ENCODE results near the gene HAP1. TPM values are rescaled to one million over a fixed set of nuclear protein-coding genes. Genes with fewer than 3 reads are reported as not detected.

HAP1 gene
- polyA plus RNA-seq, 1 of the 3 experiments (the other 2 are of a cell fraction): 0.18 TPM

DNA sequence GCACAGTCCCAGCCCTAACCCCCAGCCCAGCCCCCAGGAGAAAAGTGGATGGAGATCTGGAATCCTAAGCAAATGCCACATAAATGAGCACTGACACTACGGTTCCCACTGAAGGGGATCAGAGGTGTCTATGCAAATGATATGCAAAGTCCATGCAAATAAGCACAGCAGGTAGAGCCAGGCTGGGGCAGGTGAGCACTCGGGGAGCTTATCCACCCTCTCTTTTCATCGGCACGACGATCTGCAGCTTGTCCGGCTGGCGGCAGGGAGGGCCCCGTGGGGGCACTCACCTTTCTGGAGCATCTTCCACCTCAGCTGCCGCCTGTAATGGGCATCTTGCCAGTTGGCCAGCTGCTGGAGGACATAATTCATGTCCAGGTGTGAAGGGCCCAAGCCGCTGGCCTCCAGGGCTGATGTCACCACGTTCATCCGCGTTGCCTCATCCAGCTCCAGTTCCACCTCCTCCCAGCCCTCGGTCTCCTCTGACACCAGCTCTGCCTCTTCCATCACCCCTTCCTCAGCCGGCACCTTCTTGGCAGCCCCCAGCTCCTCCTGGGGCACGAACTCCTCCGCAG, 9.9 kb downstream of the HAP1 start:
- no peaks in the 10 kb centered on the region for H3K9me3 ChIP-seq
- no peaks in the 10 kb centered on the region for H4K20me1 ChIP-seq (ENCODE audit: insufficient read depth)
- H3K9me2 ChIP-seq: no peaks in the 10 kb centered on the region
- CTCF ChIA-PET: interaction anchor here (0.6 to 24.8 kb wide), 6 partner anchors 10 to 79 kb away, joined by 3 to 405 read pairs (median 10); partner anchors contain the start of genes FKBP10, JUP and P3H4
- H3K79me2 ChIP-seq (ENCODE audit: insufficient read depth): no peaks in the 10 kb centered on the region
- H3K9ac ChIP-seq: no peak overlapping the region
- no peak overlapping the region for H3K4me2 ChIP-seq
- POLR2A ChIA-PET: no interaction called here
- WGBS (ENCODE audit: low lambda C conversion rate): 67% methylated on average over 9 of the region's 17 CpGs
- no peaks in the 10 kb centered on the region for H3K4me1 ChIP-seq (ENCODE audit: control insufficient read depth in 1 of 2, insufficient read depth in 2 of 2, low read depth in 1 of 2, low read length in 1 of 2)
- H3K27ac ChIP-seq (ENCODE audit: low read depth in 2 of 2, low read length in 1 of 2): no peak overlapping the region
- TF ChIP-seq MAX (IDR thresholded peaks at IDR 0.05; ENCODE audit: low read depth): no peak
- no peak for TF ChIP-seq MXI1 (IDR thresholded peaks at IDR 0.05; ENCODE audit: low read depth, low read length)
- no peak for TF ChIP-seq RAD21 (IDR thresholded peaks at IDR 0.05; ENCODE audit: low read length)
- no peak for TF ChIP-seq GATA2 (CRISPR knock-in tag; IDR thresholded peaks at IDR 0.05)
- no peak for TF ChIP-seq TAF1 (IDR thresholded peaks at IDR 0.05; ENCODE audit: borderline replicate concordance, low read depth, low read length)
- TF ChIP-seq EZH2phosphoT487 (IDR thresholded peaks at IDR 0.05; ENCODE audit: borderline replicate concordance, low read depth): no peak
- TF ChIP-seq ELF1 (IDR thresholded peaks at IDR 0.05): no peak
- no peak for TF ChIP-seq IRF3 (IDR thresholded peaks at IDR 0.05; ENCODE audit: low read depth, low read length)
- TF ChIP-seq, protein P1, sequence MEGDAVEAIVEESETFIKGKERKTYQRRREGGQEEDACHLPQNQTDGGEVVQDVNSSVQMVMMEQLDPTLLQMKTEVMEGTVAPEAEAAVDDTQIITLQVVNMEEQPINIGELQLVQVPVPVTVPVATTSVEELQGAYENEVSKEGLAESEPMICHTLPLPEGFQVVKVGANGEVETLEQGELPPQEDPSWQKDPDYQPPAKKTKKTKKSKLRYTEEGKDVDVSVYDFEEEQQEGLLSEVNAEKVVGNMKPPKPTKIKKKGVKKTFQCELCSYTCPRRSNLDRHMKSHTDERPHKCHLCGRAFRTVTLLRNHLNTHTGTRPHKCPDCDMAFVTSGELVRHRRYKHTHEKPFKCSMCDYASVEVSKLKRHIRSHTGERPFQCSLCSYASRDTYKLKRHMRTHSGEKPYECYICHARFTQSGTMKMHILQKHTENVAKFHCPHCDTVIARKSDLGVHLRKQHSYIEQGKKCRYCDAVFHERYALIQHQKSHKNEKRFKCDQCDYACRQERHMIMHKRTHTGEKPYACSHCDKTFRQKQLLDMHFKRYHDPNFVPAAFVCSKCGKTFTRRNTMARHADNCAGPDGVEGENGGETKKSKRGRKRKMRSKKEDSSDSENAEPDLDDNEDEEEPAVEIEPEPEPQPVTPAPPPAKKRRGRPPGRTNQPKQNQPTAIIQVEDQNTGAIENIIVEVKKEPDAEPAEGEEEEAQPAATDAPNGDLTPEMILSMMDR (IDR thresholded peaks at IDR 0.05): no peak
- no peak for TF ChIP-seq EP300 (IDR thresholded peaks at IDR 0.05; ENCODE audit: borderline replicate concordance in 1 of 2, low read depth in 1 of 2, low read length in 1 of 2)
- TF ChIP-seq SIN3A (IDR thresholded peaks at IDR 0.05; ENCODE audit: borderline replicate concordance, low read depth, low read length): no peak
- TF ChIP-seq GABPA (IDR thresholded peaks at IDR 0.05; ENCODE audit: low read depth): no peak
- no peak for DNase-seq
- H3K27me3 ChIP-seq (ENCODE audit: insufficient read depth): no peaks in the 10 kb centered on the region
- H3K36me3 ChIP-seq (replicated peaks in 1 of 2; ENCODE audit: control insufficient read depth in 1 of 2, insufficient read depth in 2 of 2, low read length in 1 of 2): no peaks in the 10 kb centered on the region
- H2AFZ ChIP-seq (ENCODE audit: low read depth): no peak overlapping the region
- no peaks in the 10 kb centered on the region for H3F3A ChIP-seq (replicated peaks; ENCODE audit: insufficient read depth)
- H3K4me3 ChIP-seq (ENCODE audit: low read depth in 2 of 2, low read length in 1 of 2): no peak overlapping the region

GRCh38 chr17:41723801-41724475, 10.5 kb downstream of the HAP1 start:
- Histone ChIP-seq H3K4me1 (ENCODE audit: control insufficient read depth in 1 of 2, insufficient read depth in 2 of 2, low read depth in 1 of 2, low read length in 1 of 2) (no peaks in the 10 kb centered on the region), H3F3A (replicated peaks; ENCODE audit: insufficient read depth) (no peaks in the 10 kb centered on the region), H3K27ac (ENCODE audit: low read depth in 2 of 2, low read length in 1 of 2) (no peak overlapping the region), H4K20me1 (ENCODE audit: insufficient read depth) (no peaks in the 10 kb centered on the region), H3K9me3 (no peaks in the 10 kb centered on the region), H3K36me3 (replicated peaks in 1 of 2; ENCODE audit: control insufficient read depth in 1 of 2, insufficient read depth in 2 of 2, low read length in 1 of 2) (no peaks in the 10 kb centered on the region), H2AFZ (ENCODE audit: low read depth) (no peak overlapping the region), H3K9ac (no peak overlapping the region), H3K27me3 (ENCODE audit: insufficient read depth) (no peaks in the 10 kb centered on the region), H3K9me2 (no peaks in the 10 kb centered on the region), H3K79me2 (ENCODE audit: insufficient read depth) (no peaks in the 10 kb centered on the region), H3K4me3 (ENCODE audit: low read depth in 2 of 2, low read length in 1 of 2) (no peak overlapping the region), H3K4me2 (no peak overlapping the region)
- 54% methylated on average over 9 of the region's 12 CpGs for WGBS (ENCODE audit: low lambda C conversion rate)
- DNase-seq: no peak
- ChIA-PET POLR2A (no interaction called here), CTCF (interaction anchor here (0.7 to 24.8 kb wide), 7 partner anchors 11 to 80 kb away, joined by 3 to 405 read pairs (median 13); partner anchors contain the start of genes FKBP10, JUP and P3H4)
- TF ChIP-seq FOXJ3 (CRISPR knock-in tag; IDR thresholded peaks at IDR 0.05): no peak
- TF ChIP-seq, protein P2, sequence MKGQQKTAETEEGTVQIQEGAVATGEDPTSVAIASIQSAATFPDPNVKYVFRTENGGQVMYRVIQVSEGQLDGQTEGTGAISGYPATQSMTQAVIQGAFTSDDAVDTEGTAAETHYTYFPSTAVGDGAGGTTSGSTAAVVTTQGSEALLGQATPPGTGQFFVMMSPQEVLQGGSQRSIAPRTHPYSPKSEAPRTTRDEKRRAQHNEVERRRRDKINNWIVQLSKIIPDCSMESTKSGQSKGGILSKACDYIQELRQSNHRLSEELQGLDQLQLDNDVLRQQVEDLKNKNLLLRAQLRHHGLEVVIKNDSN (IDR thresholded peaks at IDR 0.05; ENCODE audit: borderline replicate concordance, low read depth): no peak
- no peak for TF ChIP-seq SMC3 (IDR thresholded peaks at IDR 0.05; ENCODE audit: low read depth, low read length)
- TF ChIP-seq RCOR1 (IDR thresholded peaks at IDR 0.05; ENCODE audit: low read length): no peak
- TF ChIP-seq SIN3A (IDR thresholded peaks at IDR 0.05; ENCODE audit: borderline replicate concordance, low read depth, low read length): no peak
- TF ChIP-seq FOSL2 (IDR thresholded peaks at IDR 0.05; ENCODE audit: borderline replicate concordance, low read depth): no peak
- no peak for TF ChIP-seq IRF3 (IDR thresholded peaks at IDR 0.05; ENCODE audit: low read depth, low read length)
- no peak for TF ChIP-seq FOXM1 (IDR thresholded peaks at IDR 0.05; ENCODE audit: low read depth)
- no peak for TF ChIP-seq POLR2AphosphoS5 (IDR thresholded peaks at IDR 0.05; ENCODE audit: low read depth, low read length)
- no peak for TF ChIP-seq TEAD4 (IDR thresholded peaks at IDR 0.05; ENCODE audit: borderline replicate concordance, insufficient read depth)
- no peak for TF ChIP-seq MEF2A (IDR thresholded peaks at IDR 0.05; ENCODE audit: borderline replicate concordance, low read depth)
- TF ChIP-seq TCF12 (IDR thresholded peaks at IDR 0.05): no peak
- TF ChIP-seq CHD2 (IDR thresholded peaks at IDR 0.05; ENCODE audit: low read length, partially characterized antibody): no peak
- TF ChIP-seq GATA2 (CRISPR knock-in tag; IDR thresholded peaks at IDR 0.05): no peak

Data from SK-N-SH (cell line).